GM12878 (cell line): Measurements from ENCODE around the gene BNC2. TPM values are rescaled to one million over a fixed set of nuclear protein-coding genes. Genes with fewer than 3 reads are reported as not detected.

Experiments
- ATAC-seq: fragments of 200-7000 bp; cut with Tn5 transposase; 3 replicates; pipeline ENCODE4 v1.9.1; 2020; ENCODE audit warnings: mild to moderate bottlenecking, moderate library complexity
- BruUV-seq: library from RNA; stranded (reverse); fragments of 400-500 nt; replicated peaks from 2 replicates; lab custom pipeline; 2021; lab: Mats Ljungman, UMichigan
- CTCF ChIA-PET: fragments of 300-600 bp; sonication (Branson Sonifier 250); formaldehyde crosslinking; extraction: SDS; loops from one replicate; lab custom pipeline; 2021; ENCODE audit warnings: inconsistent platforms; lab: Yijun Ruan, JAX
- POLR2A ChIA-PET: fragments of 350-600 bp; formaldehyde crosslinking; extraction: SDS; loops from one replicate; lab custom pipeline; 2021; ENCODE audit warnings: inconsistent platforms; lab: Charles Lee
- RAD21 ChIA-PET: fragments of 300-600 bp; sonication (Branson Sonifier 250); formaldehyde crosslinking; loops from one replicate; lab custom pipeline; 2023; ENCODE audit warnings: antibody characterized with exemption; ENCODE audit not compliant: unreplicated experiment; lab: Charles Lee
- SMC1A ChIA-PET: fragments of 300-600 bp; sonication (Branson Sonifier 250); formaldehyde crosslinking; loops from one replicate; lab custom pipeline; 2023; ENCODE audit not compliant: unreplicated experiment, uncharacterized antibody; lab: Charles Lee
- DNase-seq: peaks from one replicate; pipeline ENCODE4 v3.0.0-alpha.2; 2011; ENCODE audit warnings: low read depth, low spot score
- FAIRE-seq: peaks from 3 replicates; lab custom pipeline; 2011; peaks lifted over from hg19 to GRCh38; lab: Jason Lieb, UNC
- H2AFZ ChIP-seq: 2 replicates; pipeline ENCODE4 v1.6.0; 2011; ENCODE audit warnings: low read depth, low read length, control low read depth; ENCODE audit not compliant: control insufficient read depth
- H3K27ac ChIP-seq: 2 replicates; pipeline ENCODE4 v1.5.1; 2011; ENCODE audit warnings: control low read depth; ENCODE audit not compliant: control insufficient read depth, insufficient read depth
- H3K27me3 ChIP-seq, 2 experiments: replicated peaks in 1 of 2; 2 replicates each; pipeline versions ENCODE4 v1.6.0 to v1.6.1; 2011; ENCODE audit warnings: low read length in 1 of 2; ENCODE audit not compliant: control insufficient read depth in 2 of 2, insufficient read depth in 2 of 2
- H3K36me3 ChIP-seq, 2 experiments: 2 replicates each; pipeline ENCODE4 v1.5.1; 2011; ENCODE audit warnings: low read length in 1 of 2; ENCODE audit not compliant: control insufficient read depth in 2 of 2, insufficient read depth in 2 of 2
- H3K4me1 ChIP-seq: 2 replicates; pipeline ENCODE4 v1.6.1; 2011; ENCODE audit warnings: mild to moderate bottlenecking, low read length, moderate library complexity, mixed read lengths; ENCODE audit not compliant: control insufficient read depth, insufficient read depth
- H3K4me2 ChIP-seq: 2 replicates; pipeline ENCODE4 v1.6.0; 2011; ENCODE audit warnings: control low read depth; ENCODE audit not compliant: control insufficient read depth, insufficient read depth
- H3K4me3 ChIP-seq: fragments of 200-600 bp; sonication (generic); 2 replicates; pipeline ENCODE4 v1.5.1; 2016
- H3K79me2 ChIP-seq: 2 replicates; pipeline ENCODE4 v1.6.0; 2011; ENCODE audit warnings: low read length; ENCODE audit not compliant: control insufficient read depth, insufficient read depth
- H3K9ac ChIP-seq: 2 replicates; pipeline ENCODE4 v1.8.0; 2011; ENCODE audit warnings: low read length, control low read depth, mixed read lengths; ENCODE audit not compliant: control insufficient read depth, insufficient read depth
- H3K9me3 ChIP-seq: replicated peaks from 3 replicates; pipeline ENCODE4 v1.5.1; 2011; ENCODE audit warnings: mild to moderate bottlenecking, low read length; ENCODE audit not compliant: control insufficient read depth, insufficient read depth
- H4K20me1 ChIP-seq: 2 replicates; pipeline ENCODE4 v1.6.0; 2011; ENCODE audit not compliant: control insufficient read depth, insufficient read depth
- ASH2L ChIP-seq: fragments of 300-600, 200-600 bp; sonication (generic); IDR thresholded peaks from 2 replicates; pipeline ENCODE4 v1.6.1; 2017; ENCODE audit warnings: low read depth, mild to moderate bottlenecking, borderline replicate concordance
- CBFB ChIP-seq: IDR thresholded peaks from 2 replicates; pipeline ENCODE4 v1.6.1; 2016; ENCODE audit warnings: antibody characterized with exemption, low read depth
- CBX3 ChIP-seq: fragments of 200-600 bp; sonication (generic); IDR thresholded peaks from 2 replicates; pipeline ENCODE4 v1.6.1; 2016; ENCODE audit warnings: low read depth, borderline replicate concordance
- GABPA ChIP-seq: IDR thresholded peaks from 2 replicates; pipeline ENCODE4 v1.6.1; 2014; ENCODE audit warnings: antibody characterized with exemption, low read depth, mild to moderate bottlenecking, inconsistent platforms
- IRF3 ChIP-seq: fragments of 450-650 bp; IDR thresholded peaks from 2 replicates; pipeline ENCODE4 v1.6.1; 2014; ENCODE audit warnings: mild to moderate bottlenecking
- IRF4 ChIP-seq: IDR thresholded peaks from 2 replicates; pipeline ENCODE4 v1.6.1; 2011; ENCODE audit warnings: low read depth, low read length
- NBN ChIP-seq: fragments of 450-650 bp; IDR thresholded peaks from 2 replicates; pipeline ENCODE4 v1.6.1; 2016
- POLR2A ChIP-seq: IDR thresholded peaks from 2 replicates; pipeline ENCODE4 v1.6.1; 2011; ENCODE audit warnings: low read depth, mild to moderate bottlenecking, low read length
- POLR2AphosphoS2 ChIP-seq: IDR thresholded peaks from 2 replicates; pipeline ENCODE4 v1.6.1; 2011; ENCODE audit warnings: low read depth, mild to moderate bottlenecking, low read length, improper control_type of control experiment, moderate library complexity
- RAD51 ChIP-seq: fragments of 450-650 bp; IDR thresholded peaks from 2 replicates; pipeline ENCODE4 v1.6.1; 2016; ENCODE audit warnings: moderate library complexity, mild to moderate bottlenecking, inconsistent platforms
- RCOR1 ChIP-seq: conservative IDR thresholded peaks from 2 replicates; pipeline ENCODE4 v1.6.1; 2012; ENCODE audit warnings: low read depth, low read length, improper control_type of control experiment
- SMAD5 ChIP-seq: IDR thresholded peaks from 2 replicates; pipeline ENCODE4 v1.6.1; 2016; ENCODE audit warnings: antibody characterized with exemption, low read depth
- SMARCA5 ChIP-seq: fragments of 450-650 bp; IDR thresholded peaks from 2 replicates; pipeline ENCODE4 v1.6.1; 2017; ENCODE audit warnings: mild to moderate bottlenecking
- SP1 ChIP-seq: IDR thresholded peaks from one replicate; pipeline ENCODE4 v1.6.1; 2011; ENCODE audit warnings: low read depth, low read length
- SRF ChIP-seq, 2 experiments: IDR thresholded peaks; 2 replicates each; pipeline ENCODE4 v1.6.1; 2011; ENCODE audit warnings: low read depth in 2 of 2, low read length in 2 of 2, mild to moderate bottlenecking in 1 of 2, moderate library complexity in 1 of 2
- STAT1 ChIP-seq: fragments of 450-650 bp; conservative IDR thresholded peaks from 2 replicates; pipeline ENCODE4 v1.6.1; 2014; ENCODE audit warnings: antibody characterized with exemption, mild to moderate bottlenecking
- TCF12 ChIP-seq: IDR thresholded peaks from 2 replicates; pipeline ENCODE4 v1.6.1; 2011; ENCODE audit warnings: low read depth, mild to moderate bottlenecking, low read length
- in situ Hi-C: fragments of 300-500 bp; cut with MboI; formaldehyde crosslinking; loops from 9 replicates; pipeline ENCODE4 v1.14.3; 2018; ENCODE audit warnings: mixed read lengths
- intact Hi-C: fragments of 100-400 bp; cut with micrococcal nuclease; formaldehyde crosslinking; loops from one replicate; pipeline ENCODE4 v1.14.2; 2022; ENCODE audit not compliant: unreplicated experiment
- polyA plus RNA-seq, 11 experiments: library from polyadenylated mRNA; depleted of rRNA in 4 of 11; unstranded in 6 of 11; stranded (reverse) in 5 of 11; fragments of >200 nt; fragmentation: Nextera tagmentation in 4 of 11; fragmentation: Illumina TruSeq in 1 of 11; extraction: Ambion mirVana in 4 of 11; extraction: Trizol in 1 of 11; gene quantifications; 1 replicate in 1 of 11; 2 replicates in 10 of 11; pipeline versions ENCODE4 v1.2.1 to v1.2.3, GENCODE V29; 2011 to 2016; ENCODE audit warnings: inconsistent platforms in 2 of 11, missing spikeins in 2 of 11, low read depth in 1 of 11
- total RNA-seq, 4 experiments: library from RNA; depleted of rRNA in 3 of 4; stranded (reverse); fragments of >200 nt in 3 of 4; fragmentation: Illumina TruSeq in 1 of 4; extraction: Trizol in 1 of 4; gene quantifications; 2 replicates each; pipeline versions ENCODE4 v1.2.1 to v1.2.3, GENCODE V29; 2013 to 2021
- TF ChIP-seq, protein P1 (sequence below): fragments of 150-350 bp; IDR thresholded peaks from 2 replicates; pipeline ENCODE4 v1.6.1; 2014; ENCODE audit warnings: mild to moderate bottlenecking, low read depth, low read length
- TF ChIP-seq, protein P2 (sequence below): fragments of 450-650 bp; IDR thresholded peaks from 2 replicates; pipeline ENCODE4 v1.6.1; 2017; ENCODE audit warnings: mild to moderate bottlenecking, moderate library complexity

BNC2 gene
- total and polyA plus RNA-seq, 10 of the 15 experiments (the other 5 are each of a cell fraction or from before 2014, with no cell fraction given) = 0.05 to 14.5 (median 0.26) TPM

- ChIA-PET CTCF (interaction anchor here (0.5 kb wide), 1 partner anchor 170 kb away, joined by 3 read pairs; no protein-coding TSS in a partner anchor), RAD21 (interaction anchor here (1.1 to 1.4 kb wide), 3 partner anchors 10 to 141 kb away, joined by 3 read pairs; no protein-coding TSS in a partner anchor), POLR2A (interaction anchor here (0.5 kb wide), 1 partner anchor 20 kb away, joined by 3 read pairs; no protein-coding TSS in a partner anchor), SMC1A (interaction anchor here (0.9 to 1.8 kb wide), 5 partner anchors 9 to 89 kb away, joined by 3 to 4 read pairs (median 3); no protein-coding TSS in a partner anchor)
- intact Hi-C loops (no loop called here), in situ Hi-C loops (no loop called here)
- TF ChIP-seq TCF12 (no peak), SMAD5 (no peak), IRF3 (no peak), GABPA (no peak), RAD51 (no peak), SP1 (no peak), CBX3 (no peak), ASH2L (no peak), POLR2AphosphoS2 (no peak), CBFB (no peak), SMARCA5 (no peak), IRF4 (no peak), STAT1 (no peak), RCOR1 (no peak), NBN (no peak), POLR2A (no peak), SRF (IDR thresholded peaks at IDR 0.05; ENCODE audit: low read depth in 2 of 2, low read length in 2 of 2) (no peak)
- TF ChIP-seq, protein P1, sequence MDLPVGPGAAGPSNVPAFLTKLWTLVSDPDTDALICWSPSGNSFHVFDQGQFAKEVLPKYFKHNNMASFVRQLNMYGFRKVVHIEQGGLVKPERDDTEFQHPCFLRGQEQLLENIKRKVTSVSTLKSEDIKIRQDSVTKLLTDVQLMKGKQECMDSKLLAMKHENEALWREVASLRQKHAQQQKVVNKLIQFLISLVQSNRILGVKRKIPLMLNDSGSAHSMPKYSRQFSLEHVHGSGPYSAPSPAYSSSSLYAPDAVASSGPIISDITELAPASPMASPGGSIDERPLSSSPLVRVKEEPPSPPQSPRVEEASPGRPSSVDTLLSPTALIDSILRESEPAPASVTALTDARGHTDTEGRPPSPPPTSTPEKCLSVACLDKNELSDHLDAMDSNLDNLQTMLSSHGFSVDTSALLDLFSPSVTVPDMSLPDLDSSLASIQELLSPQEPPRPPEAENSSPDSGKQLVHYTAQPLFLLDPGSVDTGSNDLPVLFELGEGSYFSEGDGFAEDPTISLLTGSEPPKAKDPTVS = no peak
- TF ChIP-seq, protein P2, sequence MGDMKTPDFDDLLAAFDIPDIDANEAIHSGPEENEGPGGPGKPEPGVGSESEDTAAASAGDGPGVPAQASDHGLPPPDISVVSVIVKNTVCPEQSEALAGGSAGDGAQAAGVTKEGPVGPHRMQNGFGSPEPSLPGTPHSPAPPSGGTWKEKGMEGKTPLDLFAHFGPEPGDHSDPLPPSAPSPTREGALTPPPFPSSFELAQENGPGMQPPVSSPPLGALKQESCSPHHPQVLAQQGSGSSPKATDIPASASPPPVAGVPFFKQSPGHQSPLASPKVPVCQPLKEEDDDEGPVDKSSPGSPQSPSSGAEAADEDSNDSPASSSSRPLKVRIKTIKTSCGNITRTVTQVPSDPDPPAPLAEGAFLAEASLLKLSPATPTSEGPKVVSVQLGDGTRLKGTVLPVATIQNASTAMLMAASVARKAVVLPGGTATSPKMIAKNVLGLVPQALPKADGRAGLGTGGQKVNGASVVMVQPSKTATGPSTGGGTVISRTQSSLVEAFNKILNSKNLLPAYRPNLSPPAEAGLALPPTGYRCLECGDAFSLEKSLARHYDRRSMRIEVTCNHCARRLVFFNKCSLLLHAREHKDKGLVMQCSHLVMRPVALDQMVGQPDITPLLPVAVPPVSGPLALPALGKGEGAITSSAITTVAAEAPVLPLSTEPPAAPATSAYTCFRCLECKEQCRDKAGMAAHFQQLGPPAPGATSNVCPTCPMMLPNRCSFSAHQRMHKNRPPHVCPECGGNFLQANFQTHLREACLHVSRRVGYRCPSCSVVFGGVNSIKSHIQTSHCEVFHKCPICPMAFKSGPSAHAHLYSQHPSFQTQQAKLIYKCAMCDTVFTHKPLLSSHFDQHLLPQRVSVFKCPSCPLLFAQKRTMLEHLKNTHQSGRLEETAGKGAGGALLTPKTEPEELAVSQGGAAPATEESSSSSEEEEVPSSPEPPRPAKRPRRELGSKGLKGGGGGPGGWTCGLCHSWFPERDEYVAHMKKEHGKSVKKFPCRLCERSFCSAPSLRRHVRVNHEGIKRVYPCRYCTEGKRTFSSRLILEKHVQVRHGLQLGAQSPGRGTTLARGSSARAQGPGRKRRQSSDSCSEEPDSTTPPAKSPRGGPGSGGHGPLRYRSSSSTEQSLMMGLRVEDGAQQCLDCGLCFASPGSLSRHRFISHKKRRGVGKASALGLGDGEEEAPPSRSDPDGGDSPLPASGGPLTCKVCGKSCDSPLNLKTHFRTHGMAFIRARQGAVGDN = no peak
- Histone ChIP-seq H3K9ac (no peak overlapping the region), H2AFZ (no peak overlapping the region), H3K4me2 (no peak overlapping the region), H3K4me1 (no peaks in the 10 kb centered on the region), H3K27ac (no peak overlapping the region), H3K27me3 (no peaks in the 10 kb centered on the region), H3K9me3 (no peaks in the 10 kb centered on the region), H3K4me3 (no peak overlapping the region), H4K20me1 (no peaks in the 10 kb centered on the region), H3K36me3 (no peaks in the 10 kb centered on the region), H3K79me2 (no peaks in the 10 kb centered on the region)
- no peak for FAIRE-seq
- DNase-seq = no peak
- BruUV-seq = no TSS peak
- ATAC-seq = no peak
Measured at GRCh38 chr9:16594787-16595186, 275.7 kb downstream of the BNC2 start.
